Keratinocyte (primary cell): ENCODE data around the gene ALS2CL. TPM values are rescaled to one million over a fixed set of nuclear protein-coding genes. Genes with fewer than 3 reads are reported as not detected.

Experiments
- DNase-seq: peaks from one replicate; pipeline ENCODE4 v3.0.0-alpha.2; 2011; ENCODE audit warnings: low read depth, missing footprints, low spot score
- FAIRE-seq: peaks from 2 replicates; lab custom pipeline; 2011; peaks lifted over from hg19 to GRCh38; lab: Jason Lieb, UNC
- H2AFZ ChIP-seq: 2 replicates; pipeline ENCODE4 v1.6.0; 2012; ENCODE audit warnings: low read length, control low read depth, inconsistent platforms; ENCODE audit not compliant: control insufficient read depth
- H3K27ac ChIP-seq: 2 replicates; pipeline ENCODE4 v1.5.1; 2011; ENCODE audit warnings: low read length; ENCODE audit not compliant: control insufficient read depth, insufficient read depth
- H3K27me3 ChIP-seq: 3 replicates; pipeline ENCODE4 v1.6.0; 2011; ENCODE audit warnings: low read length; ENCODE audit not compliant: control insufficient read depth, insufficient read depth; ENCODE audit errors: extremely low read depth
- H3K36me3 ChIP-seq, 2 experiments: 2 replicates in 1 of 2; 3 replicates in 1 of 2; pipeline ENCODE4 v1.5.1; 2011; ENCODE audit warnings: low read length in 2 of 2, mild to moderate bottlenecking in 1 of 2; ENCODE audit not compliant: control insufficient read depth in 2 of 2, insufficient read depth in 2 of 2; ENCODE audit errors: extremely low read depth in 1 of 2
- H3K4me1 ChIP-seq: 3 replicates; pipeline ENCODE4 v1.5.1; 2011; ENCODE audit warnings: low read length; ENCODE audit not compliant: control insufficient read depth, insufficient read depth; ENCODE audit errors: extremely low read depth
- H3K4me2 ChIP-seq: 3 replicates; pipeline ENCODE4 v1.6.0; 2011; ENCODE audit warnings: low read depth, low read length; ENCODE audit not compliant: control insufficient read depth, insufficient read depth; ENCODE audit errors: extremely low read depth
- H3K4me3 ChIP-seq, 3 experiments: fragments of 200-600 bp in 1 of 3; sonication (generic) in 1 of 3; 2 replicates in 2 of 3; 3 replicates in 1 of 3; pipeline ENCODE4 v1.5.1; 2011 to 2016; ENCODE audit warnings: low read length in 3 of 3, mild to moderate bottlenecking in 3 of 3, control low read depth in 2 of 3, inconsistent platforms in 1 of 3, low read depth in 1 of 3, mixed read lengths in 1 of 3, mixed run types in 1 of 3, moderate library complexity in 1 of 3; ENCODE audit not compliant: control insufficient read depth in 2 of 3, insufficient read depth in 2 of 3; ENCODE audit errors: extremely low read depth in 1 of 3
- H3K79me2 ChIP-seq: 2 replicates; pipeline ENCODE4 v1.6.0; 2012; ENCODE audit warnings: low read length; ENCODE audit not compliant: control insufficient read depth, insufficient read depth
- H3K9ac ChIP-seq: 3 replicates; pipeline ENCODE4 v1.6.0; 2011; ENCODE audit warnings: low read length; ENCODE audit not compliant: control insufficient read depth, insufficient read depth; ENCODE audit errors: extremely low read depth
- H3K9me1 ChIP-seq: 3 replicates; pipeline ENCODE4 v1.6.0; 2011; ENCODE audit warnings: low read length; ENCODE audit not compliant: control insufficient read depth, insufficient read depth; ENCODE audit errors: extremely low read depth
- H3K9me3 ChIP-seq: 2 replicates; pipeline ENCODE4 v1.5.1; 2012; ENCODE audit warnings: low read depth, low read length; ENCODE audit not compliant: control insufficient read depth
- H4K20me1 ChIP-seq: 3 replicates; pipeline ENCODE4 v1.6.0; 2011; ENCODE audit warnings: low read length; ENCODE audit not compliant: control insufficient read depth, insufficient read depth; ENCODE audit errors: extremely low read depth
- CTCF ChIP-seq, 3 experiments: IDR thresholded peaks in 1 of 3; conservative IDR thresholded peaks in 1 of 3; optimal IDR thresholded peaks in 1 of 3; 2 replicates in 2 of 3; 3 replicates in 1 of 3; pipeline versions ENCODE3 to v1.5.1; 2011; ENCODE audit warnings: low read length in 3 of 3, mild to moderate bottlenecking in 3 of 3, moderate library complexity in 2 of 3, control low read depth in 1 of 3, inconsistent platforms in 1 of 3; ENCODE audit not compliant: insufficient read depth in 2 of 3; ENCODE audit errors: extremely low read depth in 1 of 3
- EZH2 ChIP-seq: IDR thresholded peaks from one replicate; pipeline ENCODE4 v1.6.1; 2012; ENCODE audit warnings: inconsistent platforms, mild to moderate bottlenecking, low read length, moderate library complexity
- dilution Hi-C: fragments of 300-500 bp; cut with MboI; formaldehyde crosslinking; loops from one replicate; pipeline ENCODE4 v1.7.0; 2020; ENCODE audit warnings: low sequenced_read_pairs; ENCODE audit not compliant: extremely low pct_ligation_motif_present
- polyA plus RNA-seq, 5 experiments: library from polyadenylated mRNA; depleted of rRNA in 3 of 5; stranded (reverse) in 3 of 5; stranded (forward) in 1 of 5; unstranded in 1 of 5; fragments of >200 nt; gene quantifications; 1 replicate in 1 of 5; 2 replicates in 3 of 5; 3 replicates in 1 of 5; pipeline versions ENCODE4 v1.2.1 to v1.2.3, GENCODE V29; 2011 to 2012; ENCODE audit warnings: missing spikeins in 2 of 5, low read depth in 1 of 5, low replicate concordance in 1 of 5

ALS2CL gene
- polyA plus RNA-seq, 1 donor (not counting 4 experiments of a cell fraction or from before 2014, with no cell fraction given) = 40.9 TPM

GRCh38 chr3:46719044-46719565 lies 25.6 kb upstream of the ALS2CL start:
- Histone ChIP-seq H3K36me3 (no peaks in the 10 kb centered on the region), H3K4me2 (no peak overlapping the region), H2AFZ (no peak overlapping the region), H3K79me2 (no peaks in the 10 kb centered on the region), H4K20me1 (no peaks in the 10 kb centered on the region), H3K4me3 (no peak overlapping the region), H3K27me3 (peaks cover 12% of the 10 kb centered on the region), H3K9me1 (no peaks in the 10 kb centered on the region), H3K27ac (no peak overlapping the region), H3K4me1 (peaks cover 3% of the 10 kb centered on the region), H3K9me3 (no peaks in the 10 kb centered on the region), H3K9ac (no peak overlapping the region)
- DNase-seq (no peak), FAIRE-seq (no peak)
- dilution Hi-C loops = no loop called here
- TF ChIP-seq EZH2 (no peak), CTCF (optimal IDR thresholded peaks at IDR 0.05 in 1 of 3, IDR thresholded peaks at IDR 0.05 in 1 of 3, conservative IDR thresholded peaks at IDR 0.05 in 1 of 3; ENCODE audit: extremely low read depth in 1 of 3, insufficient read depth in 2 of 3, low read length in 3 of 3) (no peak)

GRCh38 chr3:46717447-46718231 lies 24.2 kb upstream of the ALS2CL start, which contains the start of gene PRSS50:
Gene PRSS50, minus strand, starts transcription at chr3:46717869. Its CDS starts 45 bp downstream, at chr3:46717824.
- Histone ChIP-seq H3K36me3 (no peaks in the 10 kb centered on the region), H3K27ac (no peak within 1 kb of the TSS), H2AFZ (no peak within 1 kb of the TSS), H4K20me1 (no peaks in the 10 kb centered on the region), H3K9ac (no peak within 1 kb of the TSS), H3K9me1 (no peaks in the 10 kb centered on the region), H3K4me2 (no peak within 1 kb of the TSS), H3K79me2 (no peaks in the 10 kb centered on the region), H3K4me1 (peaks cover 10% of the 10 kb centered on the region), H3K9me3 (no peaks in the 10 kb centered on the region), H3K4me3 (no peak within 1 kb of the TSS), H3K27me3 (peaks cover 12% of the 10 kb centered on the region)
- dilution Hi-C loops = no loop called here
- FAIRE-seq (no peak), DNase-seq (no peak)
- peak in 2 of 3 experiments; percentile 26 to 30 for TF ChIP-seq CTCF (optimal IDR thresholded peaks at IDR 0.05 in 1 of 3, IDR thresholded peaks at IDR 0.05 in 1 of 3, conservative IDR thresholded peaks at IDR 0.05 in 1 of 3; ENCODE audit: extremely low read depth in 1 of 3, insufficient read depth in 2 of 3, low read length in 3 of 3)
- TF ChIP-seq EZH2 = no peak
